Activated CD8-positive, alpha-beta memory T cell treated with anti-CD3 and anti-CD28 coated beads for 4 hours (primary cell): Measurements from ENCODE around the gene TUNAR.
"Not testable (repeated sequence)": the region's sequence is repeated elsewhere in the genome, so short reads cannot be mapped to it uniquely, and the experiment has no call there.

Experiments
- DNase-seq, 2 donors: peaks; one replicate each; pipeline ENCODE4 v3.0.0-alpha.2; 2020; ENCODE audit warnings: low read depth in 2 of 2

TUNAR gene

GRCh38 chr14:95915330-95915729 lies 38.7 kb downstream of the TUNAR start:
- DNase-seq = no peak

- DNase-seq = no peak
These were observed 41.8 kb downstream of the TUNAR start for GRCh38 chr14:95918466-95918865.

GRCh38 chr14:95920769-95921438 lies 44.3 kb downstream of the TUNAR start:
- DNase-seq = no peak

- DNase-seq = no peak
These were observed 45.4 kb downstream of the TUNAR start for GRCh38 chr14:95922080-95922479.

- no peak for DNase-seq
These were observed 52.1 kb downstream of the TUNAR start for GRCh38 chr14:95928751-95929150.

- no peak for DNase-seq
These were observed 54.8 kb downstream of the TUNAR start for GRCh38 chr14:95931384-95931783.

- no peak for DNase-seq
These were observed 58.7 kb downstream of the TUNAR start for GRCh38 chr14:95935228-95935822.

GRCh38 chr14:95936041-95936440 lies 59.4 kb downstream of the TUNAR start:
- DNase-seq = no peak

- no peak for DNase-seq
These were observed 62.7 kb downstream of the TUNAR start for GRCh38 chr14:95939335-95939734.

GRCh38 chr14:95941897-95942296 lies 65.3 kb downstream of the TUNAR start:
- DNase-seq = no peak

- DNase-seq = no peak
These were observed 67.1 kb downstream of the TUNAR start for GRCh38 chr14:95943699-95944098.

- no peak for DNase-seq
These were observed 67.8 kb downstream of the TUNAR start for GRCh38 chr14:95944462-95944861.

- no peak for DNase-seq
These were observed 70.2 kb downstream of the TUNAR start for GRCh38 chr14:95946867-95947266.

- no peak for DNase-seq
These were observed 71.9 kb downstream of the TUNAR start for GRCh38 chr14:95948558-95948981.

- DNase-seq = no peak
These were observed 74.7 kb downstream of the TUNAR start for GRCh38 chr14:95951359-95951758.

GRCh38 chr14:95953111-95953724 lies 76.6 kb downstream of the TUNAR start:
- DNase-seq = no peak

- DNase-seq = no peak
These were observed 80.2 kb downstream of the TUNAR start for GRCh38 chr14:95956601-95957460.

- no peak for DNase-seq
These were observed 81.5 kb downstream of the TUNAR start for GRCh38 chr14:95958105-95958504.

GRCh38 chr14:95959317-95959716 lies 82.7 kb downstream of the TUNAR start:
- no peak for DNase-seq

GRCh38 chr14:95961481-95961880 lies 84.8 kb downstream of the TUNAR start:
- DNase-seq = no peak

GRCh38 chr14:95964901-95965300 lies 88.3 kb downstream of the TUNAR start:
- DNase-seq = no peak

GRCh38 chr14:95968048-95968447 lies 91.4 kb downstream of the TUNAR start:
- DNase-seq = not testable (repeated sequence)
